EH (cell line): ENCODE measurements around the gene COL4A4.
"Not testable (repeated sequence)": the region's sequence is repeated elsewhere in the genome, so short reads cannot be mapped to it uniquely, and the experiment has no call there.

ENCODE experiments used
- DNase-seq: peaks from one replicate; pipeline ENCODE4 v3.0.0-alpha.2; 2015; ENCODE audit warnings: low read depth

COL4A4 gene

GRCh38 chr2:227163998-227164762 is at the start of gene COL4A4, which contains the start of gene COL4A3:
COL4A4 (minus strand) TSS chr2:227164205; CDS start chr2:227147483, 16,722 bp downstream.
COL4A3 (plus strand) TSS chr2:227164624; CDS start chr2:227164727, 103 bp downstream.
- DNase-seq: peak; percentile 19

GRCh38 chr2:227207573-227207972 is 43.6 kb upstream of the COL4A4 start:
- no peak for DNase-seq

- DNase-seq: no peak
Measured at GRCh38 chr2:227206406-227206805, 42.4 kb upstream of the COL4A4 start.

- DNase-seq: no peak
Measured at GRCh38 chr2:227205701-227206100, 41.7 kb upstream of the COL4A4 start.

- no peak for DNase-seq
Measured at GRCh38 chr2:227204452-227204851, 40.4 kb upstream of the COL4A4 start.

GRCh38 chr2:227201771-227202170 is 37.8 kb upstream of the COL4A4 start:
- DNase-seq: no peak

- DNase-seq: no peak
Measured at GRCh38 chr2:227198866-227199265, 34.9 kb upstream of the COL4A4 start.

- DNase-seq: no peak
Measured at GRCh38 chr2:227194219-227194618, 30.2 kb upstream of the COL4A4 start.

GRCh38 chr2:227192491-227192890 is 28.5 kb upstream of the COL4A4 start:
- DNase-seq: no peak

GRCh38 chr2:227191367-227191766 is 27.4 kb upstream of the COL4A4 start:
- peak; percentile 22 for DNase-seq

- peak; percentile 68 for DNase-seq
Measured at GRCh38 chr2:227188292-227188691, 24.3 kb upstream of the COL4A4 start.

- no peak for DNase-seq
Measured at GRCh38 chr2:227186751-227187150, 22.7 kb upstream of the COL4A4 start.

- no peak for DNase-seq
Measured at GRCh38 chr2:227185615-227186232, 21.7 kb upstream of the COL4A4 start.

GRCh38 chr2:227183657-227184367 is 19.8 kb upstream of the COL4A4 start:
- peak; percentile 23 for DNase-seq

GRCh38 chr2:227182765-227183164 is 18.8 kb upstream of the COL4A4 start:
- no peak for DNase-seq

GRCh38 chr2:227180770-227181169 is 16.8 kb upstream of the COL4A4 start:
- DNase-seq: no peak

- DNase-seq: no peak
Measured at GRCh38 chr2:227179988-227180685, 16.1 kb upstream of the COL4A4 start.

- no peak for DNase-seq
Measured at GRCh38 chr2:227177592-227178336, 13.8 kb upstream of the COL4A4 start.

GRCh38 chr2:227171779-227172178 is 7.8 kb upstream of the COL4A4 start:
- not testable (repeated sequence) for DNase-seq

GRCh38 chr2:227164763-227165291 is 822 bp upstream of the COL4A4 start:
- no peak for DNase-seq

- no peak for DNase-seq
Measured at GRCh38 chr2:227163485-227163997, 464 bp downstream of the COL4A4 start.
